H1 (cell line): Measurements from ENCODE around the gene CYP27C1. TPM values are rescaled to one million over a fixed set of nuclear protein-coding genes. Genes with fewer than 3 reads are reported as not detected.

Experiments
- CTCF ChIA-PET: fragments of 300-600 bp; sonication (Branson Sonifier 250); formaldehyde crosslinking; loops from one replicate; lab custom pipeline; 2021; ENCODE audit not compliant: partially characterized antibody; lab: Charles Lee
- POLR2A ChIA-PET: fragments of 300-600 bp; sonication (Branson Sonifier 250); formaldehyde crosslinking; loops from one replicate; lab custom pipeline; 2021; ENCODE audit warnings: inconsistent platforms; ENCODE audit not compliant: partially characterized antibody; lab: Charles Lee
- DNase-seq, 2 experiments: peaks; one replicate each; pipeline versions ENCODE4 v3.0.0 to v3.0.0-alpha.2; 2010 to 2022; ENCODE audit warnings: low spot score in 2 of 2, low read depth in 1 of 2, mixed read lengths in 1 of 2
- FAIRE-seq: peaks from 2 replicates; lab custom pipeline; 2011; peaks lifted over from hg19 to GRCh38; lab: Jason Lieb, UNC
- H2AFZ ChIP-seq: 2 replicates; pipeline ENCODE4 v1.8.1; 2012; ENCODE audit warnings: low read length, inconsistent platforms
- H2AK5ac ChIP-seq: 2 replicates; pipeline ENCODE4 v1.6.1; 2013; ENCODE audit warnings: low read depth, low read length
- H2BK120ac ChIP-seq: replicated peaks from 2 replicates; pipeline ENCODE3; 2013; ENCODE audit warnings: low read depth, low read length, inconsistent platforms
- H2BK12ac ChIP-seq: 2 replicates; pipeline ENCODE4 v1.6.1; 2013; ENCODE audit warnings: low read depth, low read length
- H2BK15ac ChIP-seq: 2 replicates; pipeline ENCODE4 v1.6.1; 2013; ENCODE audit warnings: low read length
- H2BK20ac ChIP-seq: 2 replicates; pipeline ENCODE4 v1.6.1; 2013; ENCODE audit warnings: low read length
- H2BK5ac ChIP-seq: 2 replicates; pipeline ENCODE4 v1.6.1; 2013; ENCODE audit warnings: low read depth, low read length
- H3K14ac ChIP-seq: 2 replicates; pipeline ENCODE4 v1.6.1; 2013; ENCODE audit warnings: inconsistent platforms; ENCODE audit not compliant: insufficient read length
- H3K18ac ChIP-seq: 2 replicates; pipeline ENCODE4 v1.6.1; 2013; ENCODE audit warnings: low read length; ENCODE audit errors: extremely low read depth
- H3K23ac ChIP-seq: 2 replicates; pipeline ENCODE4 v1.6.1; 2013; ENCODE audit warnings: inconsistent platforms; ENCODE audit not compliant: insufficient read length
- H3K23me2 ChIP-seq: 2 replicates; pipeline ENCODE4 v1.6.1; 2013; ENCODE audit warnings: low read depth, low read length
- H3K27ac ChIP-seq: 2 replicates; pipeline ENCODE4 v1.6.1; 2011; ENCODE audit warnings: low read depth, low read length, inconsistent platforms
- H3K27me3 ChIP-seq, 4 experiments: replicated peaks in 1 of 4; 1 replicate in 1 of 4; 2 replicates in 3 of 4; pipeline versions ENCODE4 v1.6.1 to v1.8.1; 2011 to 2013; ENCODE audit warnings: low read length in 3 of 4, mild to moderate bottlenecking in 3 of 4, inconsistent platforms in 2 of 4, mixed read lengths in 2 of 4, moderate library complexity in 1 of 4; ENCODE audit not compliant: control insufficient read depth in 3 of 4, insufficient read depth in 3 of 4; ENCODE audit errors: extremely low read depth in 1 of 4
- H3K36me3 ChIP-seq, 4 experiments: 2 replicates each; pipeline versions ENCODE4 v1.6.1 to v1.8.1; 2011 to 2013; ENCODE audit warnings: mild to moderate bottlenecking in 4 of 4, low read length in 3 of 4, moderate library complexity in 2 of 4, control low read depth in 1 of 4, inconsistent platforms in 1 of 4; ENCODE audit not compliant: insufficient read depth in 4 of 4, control insufficient read depth in 2 of 4
- H3K4ac ChIP-seq: replicated peaks from 2 replicates; pipeline ENCODE3; 2013; ENCODE audit warnings: low read length, low read depth, mixed read lengths, inconsistent platforms; ENCODE audit not compliant: insufficient read length
- H3K4me1 ChIP-seq, 4 experiments: replicated peaks in 1 of 4; 1 replicate in 1 of 4; 2 replicates in 3 of 4; pipeline versions ENCODE4 v1.6.1 to v1.8.1; 2011 to 2013; ENCODE audit warnings: low read length in 3 of 4, inconsistent platforms in 2 of 4, mixed read lengths in 1 of 4; ENCODE audit not compliant: insufficient read depth in 4 of 4, control insufficient read depth in 3 of 4
- H3K4me2 ChIP-seq, 2 experiments: 2 replicates each; pipeline versions ENCODE4 v1.6.1 to v1.8.1; 2011 to 2013; ENCODE audit warnings: low read depth in 2 of 2, low read length in 2 of 2, control low read depth in 1 of 2, inconsistent platforms in 1 of 2, mild to moderate bottlenecking in 1 of 2; ENCODE audit not compliant: insufficient read depth in 1 of 2
- H3K4me3 ChIP-seq, 4 experiments: fragments of 200-600, 300-600 bp in 1 of 4; sonication (generic), shearing (Covaris generic), sonication (Bioruptor Twin) in 1 of 4; 2 replicates each; pipeline versions ENCODE4 v1.5.1 to v1.8.1; 2011 to 2016; ENCODE audit warnings: low read length in 4 of 4, low read depth in 3 of 4, control low read depth in 2 of 4, inconsistent platforms in 2 of 4, mild to moderate bottlenecking in 2 of 4, mixed read lengths in 1 of 4, moderate library complexity in 1 of 4; ENCODE audit not compliant: insufficient read depth in 2 of 4; ENCODE audit errors: extremely low read depth in 1 of 4
- H3K56ac ChIP-seq: replicated peaks from 2 replicates; pipeline ENCODE3; 2013; ENCODE audit warnings: low read depth, mild to moderate bottlenecking, mixed read lengths, low read length, inconsistent platforms; ENCODE audit not compliant: insufficient read length
- H3K79me1 ChIP-seq: 2 replicates; pipeline ENCODE4 v1.6.1; 2013; ENCODE audit warnings: low read depth, low read length, control low read depth
- H3K79me2 ChIP-seq, 2 experiments: 2 replicates each; pipeline versions ENCODE4 v1.6.1 to v1.8.1; 2012 to 2013; ENCODE audit warnings: low read length in 2 of 2, mild to moderate bottlenecking in 2 of 2, inconsistent platforms in 1 of 2; ENCODE audit not compliant: insufficient read depth in 2 of 2, control insufficient read depth in 1 of 2
- H3K9ac ChIP-seq, 4 experiments: replicated peaks in 1 of 4; 1 replicate in 1 of 4; 2 replicates in 3 of 4; pipeline versions ENCODE4 v1.6.1 to v1.8.1; 2011 to 2013; ENCODE audit warnings: low read depth in 3 of 4, low read length in 3 of 4, control low read depth in 2 of 4, mild to moderate bottlenecking in 2 of 4, moderate library complexity in 2 of 4, inconsistent platforms in 1 of 4; ENCODE audit errors: extremely low read depth in 1 of 4
- H3K9me3 ChIP-seq, 2 experiments: 2 replicates each; pipeline versions ENCODE4 v1.6.1 to v1.8.1; 2012 to 2013; ENCODE audit warnings: mild to moderate bottlenecking in 2 of 2, moderate library complexity in 2 of 2, control low read depth in 1 of 2, inconsistent platforms in 1 of 2, low read depth in 1 of 2, low read length in 1 of 2, mixed read lengths in 1 of 2; ENCODE audit not compliant: insufficient read depth in 2 of 2
- H4K20me1 ChIP-seq, 2 experiments: replicated peaks in 1 of 2; 2 replicates each; pipeline versions ENCODE3 to v1.8.1; 2011 to 2013; ENCODE audit warnings: inconsistent platforms in 2 of 2, low read length in 2 of 2, mild to moderate bottlenecking in 1 of 2; ENCODE audit not compliant: insufficient read depth in 2 of 2, control insufficient read depth in 1 of 2
- H4K5ac ChIP-seq: 2 replicates; pipeline ENCODE4 v1.6.1; 2013; ENCODE audit warnings: low read length, low read depth, mixed read lengths, inconsistent platforms; ENCODE audit not compliant: insufficient read length
- H4K8ac ChIP-seq: 2 replicates; pipeline ENCODE4 v1.8.0; 2013; ENCODE audit warnings: mild to moderate bottlenecking, moderate library complexity, low read length, inconsistent platforms; ENCODE audit not compliant: insufficient read depth; ENCODE audit errors: extremely low read depth
- H4K91ac ChIP-seq: replicated peaks from 2 replicates; pipeline ENCODE3; 2013; ENCODE audit warnings: low read length, mixed read lengths, inconsistent platforms; ENCODE audit not compliant: insufficient read length
- WGBS, 2 experiments: shearing (Covaris generic) in 1 of 2; methylation state at CpG; one replicate each; pipeline versions ENCODE4 v1.1.6 to v1.1.7; 2013 to 2015; ENCODE audit warnings: low lambda C conversion rate in 2 of 2, mixed read lengths in 2 of 2, inconsistent platforms in 1 of 2, low coverage in 1 of 2, missing lambda C conversion rate in 1 of 2; ENCODE audit not compliant: insufficient replicate concordance in 2 of 2, insufficient coverage in 1 of 2, insufficient read length in 1 of 2; ENCODE audit errors: extremely low coverage in 1 of 2, missing lambda C conversion rate in 1 of 2; 5-methylcytosine and 5-hydroxymethylcytosine counted together
- polyA plus RNA-seq, 7 experiments: library from polyadenylated mRNA; depleted of rRNA in 3 of 7; stranded (reverse) in 5 of 7; unstranded in 2 of 7; fragments of >200 nt in 5 of 7; fragments of 200-250 nt in 2 of 7; gene quantifications; 1 replicate in 5 of 7; 2 replicates in 1 of 7; 4 replicates in 1 of 7; pipeline versions ENCODE4 v1.2.1 to v1.2.3, GENCODE V29; 2011 to 2013; ENCODE audit warnings: missing spikeins in 2 of 7, mixed read lengths in 2 of 7
- total RNA-seq: library from RNA; stranded (reverse); fragmentation: NEBNext Ultra II Directional; extraction: Animal tissue kit (Norgen Biotek cat#: 25700); gene quantifications from 2 replicates; pipeline ENCODE4 v1.2.1, GENCODE V29; 2021

The CYP27C1 gene
- total and polyA plus RNA-seq, 2 of the 8 experiments (the other 6 are each of a cell fraction or from before 2014, with no cell fraction given), result 1.3 to 3.2 TPM

DNA sequence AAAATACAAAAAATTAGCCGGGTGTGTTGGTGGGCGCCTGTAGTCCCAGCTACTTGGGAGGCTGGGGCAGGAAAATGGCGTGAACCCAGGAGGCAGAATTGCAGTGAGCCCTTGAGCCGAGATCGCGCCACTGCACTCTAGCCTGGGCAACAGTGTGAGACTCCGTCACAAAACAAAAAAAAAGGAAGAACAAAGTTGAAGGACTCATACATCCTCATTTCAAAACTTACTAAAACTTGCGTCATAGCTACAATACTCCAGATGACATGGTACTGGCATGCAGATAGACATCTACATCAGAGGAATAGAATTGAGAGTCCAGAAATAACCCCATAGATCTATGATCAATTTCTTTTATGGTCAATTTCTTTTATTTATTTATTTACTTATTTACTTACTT is 13.6 kb upstream of the CYP27C1 start:
- H4K20me1 ChIP-seq, result no peaks in the 10 kb centered on the region
- H2BK120ac ChIP-seq, result no peak overlapping the region
- no peak overlapping the region for H4K8ac ChIP-seq
- DNase-seq (no peak), FAIRE-seq (no peak)
- H3K79me1 ChIP-seq, result no peaks in the 10 kb centered on the region
- H4K91ac ChIP-seq, result no peak overlapping the region
- no peak overlapping the region for H2AK5ac ChIP-seq
- POLR2A ChIA-PET, result no interaction called here
- H4K5ac ChIP-seq, result no peak overlapping the region
- CTCF ChIA-PET, result interaction anchor here (0.6 to 1.1 kb wide), 3 partner anchors 27 to 42 kb away, joined by 3 to 4 read pairs (median 3); no protein-coding TSS in a partner anchor
- H3K27me3 ChIP-seq, result no peaks in the 10 kb centered on the region
- no peak overlapping the region for H2BK12ac ChIP-seq
- no peak overlapping the region for H3K4me2 ChIP-seq
- no peak overlapping the region for H3K14ac ChIP-seq
- no peak overlapping the region for H3K27ac ChIP-seq
- H2BK5ac ChIP-seq, result no peak overlapping the region
- no peak overlapping the region for H3K23ac ChIP-seq
- H3K23me2 ChIP-seq, result no peaks in the 10 kb centered on the region
- no peaks in the 10 kb centered on the region for H3K4me1 ChIP-seq
- H3K56ac ChIP-seq, result no peak overlapping the region
- WGBS, 2 experiments, result 92% methylated on average over 7 of the region's 8 CpGs; no CpG with 5 or more reads in 1 of the 2 experiments
- no peak overlapping the region for H3K18ac ChIP-seq
- no peaks in the 10 kb centered on the region for H3K36me3 ChIP-seq
- no peak overlapping the region for H2BK20ac ChIP-seq
- no peak overlapping the region for H3K9ac ChIP-seq
- no peak overlapping the region for H3K4ac ChIP-seq
- no peak overlapping the region for H2AFZ ChIP-seq
- H3K4me3 ChIP-seq, result no peak overlapping the region
- peaks cover 4% of the 10 kb centered on the region in 2 experiments; a peak in 1 of 4 replicates for H3K9me3 ChIP-seq
- no peak overlapping the region for H2BK15ac ChIP-seq
- H3K79me2 ChIP-seq, result no peaks in the 10 kb centered on the region
